Measurements from ENCODE around the gene CEP97.
A peak's percentile ranks its signal among the peaks of the same experiment; 100 is the strongest.

CEP97 gene

GRCh38 chr3:101780661-101781060 lies 56.2 kb downstream of the CEP97 start:
- no peak overlapping the region for H2AFZ ChIP-seq (ENCODE audit: low read length)
- H3K9me3 ChIP-seq (replicated peaks; ENCODE audit: insufficient read depth, low read length), result no peaks in the 10 kb centered on the region
- H3F3A ChIP-seq (ENCODE audit: insufficient read depth, low read length), result peaks cover 62% of the 10 kb centered on the region
- DNase-seq, result peak; percentile 41
- H3K4me1 ChIP-seq (ENCODE audit: low read length), result peaks cover 42% of the 10 kb centered on the region
- H3K36me3 ChIP-seq (replicated peaks; ENCODE audit: insufficient read depth, low read length), result peaks cover 4% of the 10 kb centered on the region
- no peaks in the 10 kb centered on the region for H3K9me2 ChIP-seq (replicated peaks; ENCODE audit: insufficient read depth, low read length)
- peak overlapping the region; percentile 95 for H3K9ac ChIP-seq (ENCODE audit: low read length)
- TF ChIP-seq EZH2 (optimal IDR thresholded peaks at IDR 0.05; ENCODE audit: low read depth, low read length) (no peak), CTCF (IDR thresholded peaks at IDR 0.05; ENCODE audit: low read length) (no peak), EZH2phosphoT487 (IDR thresholded peaks at IDR 0.05; ENCODE audit: low read length) (no peak)
- H3K27ac ChIP-seq (ENCODE audit: low read length), result peak overlapping the region; percentile 91; the same call in 1 of the 2 replicates
- H3K79me2 ChIP-seq (ENCODE audit: low read length), result peaks cover 63% of the 10 kb centered on the region
- H3K4me3 ChIP-seq (ENCODE audit: low read length), result peak overlapping the region; percentile 89
- no peaks in the 10 kb centered on the region for H3K27me3 ChIP-seq (replicated peaks; ENCODE audit: insufficient read depth, low read length)
- H3K4me2 ChIP-seq (ENCODE audit: low read depth, low read length), result peak overlapping the region; percentile 92
- no peaks in the 10 kb centered on the region for H4K20me1 ChIP-seq (ENCODE audit: insufficient read depth, low read length)

GRCh38 chr3:101781166-101781565 lies 56.8 kb downstream of the CEP97 start:
- H3K4me3 ChIP-seq (ENCODE audit: low read length), result peak overlapping the region; percentile 89
- no peaks in the 10 kb centered on the region for H3K27me3 ChIP-seq (replicated peaks; ENCODE audit: insufficient read depth, low read length)
- H3K9me2 ChIP-seq (replicated peaks; ENCODE audit: insufficient read depth, low read length), result no peaks in the 10 kb centered on the region
- no peaks in the 10 kb centered on the region for H4K20me1 ChIP-seq (ENCODE audit: insufficient read depth, low read length)
- no peak for TF ChIP-seq EZH2phosphoT487 (IDR thresholded peaks at IDR 0.05; ENCODE audit: low read length)
- H3K79me2 ChIP-seq (ENCODE audit: low read length), result peaks cover 68% of the 10 kb centered on the region
- peak overlapping the region; percentile 92 for H3K4me2 ChIP-seq (ENCODE audit: low read depth, low read length)
- H2AFZ ChIP-seq (ENCODE audit: low read length), result no peak overlapping the region
- H3K27ac ChIP-seq (ENCODE audit: low read length), result peak overlapping the region; percentile 91; the same call in 1 of the 2 replicates
- peak overlapping the region; percentile 95 for H3K9ac ChIP-seq (ENCODE audit: low read length)
- no peaks in the 10 kb centered on the region for H3K9me3 ChIP-seq (replicated peaks; ENCODE audit: insufficient read depth, low read length)
- peaks cover 62% of the 10 kb centered on the region for H3F3A ChIP-seq (ENCODE audit: insufficient read depth, low read length)
- peaks cover 47% of the 10 kb centered on the region for H3K4me1 ChIP-seq (ENCODE audit: low read length)
- no peak for DNase-seq
- H3K36me3 ChIP-seq (replicated peaks; ENCODE audit: insufficient read depth, low read length), result peaks cover 9% of the 10 kb centered on the region

DNA sequence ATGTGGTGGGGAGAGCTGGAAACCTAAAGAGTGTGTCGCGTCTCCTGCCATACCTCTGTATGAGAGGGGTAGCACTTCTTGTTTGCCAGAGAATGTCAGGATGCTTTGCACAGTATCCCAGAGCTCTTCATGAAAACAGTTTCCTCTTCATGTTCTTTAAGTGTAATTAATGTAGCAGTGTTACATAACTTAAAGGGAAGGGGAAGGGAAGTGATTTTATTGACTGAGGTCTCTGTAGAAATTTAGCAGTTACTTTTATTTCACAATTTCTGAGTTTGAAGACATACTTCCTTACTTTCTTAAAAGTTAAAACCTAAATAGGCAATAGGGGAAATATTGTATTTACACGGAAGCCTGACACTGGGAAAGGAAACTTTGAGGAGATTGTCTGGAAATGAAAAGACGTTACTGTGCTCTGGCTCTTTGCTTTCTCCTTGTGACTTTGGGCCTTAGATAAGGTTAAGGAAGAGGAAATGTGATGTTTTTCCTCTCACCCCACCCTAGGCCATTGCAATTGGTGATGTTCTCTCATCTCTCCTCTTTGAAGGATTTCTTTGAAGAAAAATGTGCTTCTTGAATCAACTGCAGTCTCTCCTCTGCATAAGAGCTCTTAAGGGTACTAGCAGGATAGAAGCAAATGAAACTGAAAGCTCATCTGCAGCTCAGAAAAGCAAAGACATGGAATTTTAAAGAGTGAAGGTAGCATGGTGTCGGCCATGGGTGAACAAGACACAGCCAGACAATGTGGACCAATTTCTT lies 60.6 kb downstream of the CEP97 start:
- H3K4me1 ChIP-seq (ENCODE audit: low read length), result peaks cover 35% of the 10 kb centered on the region
- H3K9ac ChIP-seq (ENCODE audit: low read length), result peak overlapping the region; percentile 8; the same call in 1 of the 2 replicates
- peaks cover 52% of the 10 kb centered on the region for H3F3A ChIP-seq (ENCODE audit: insufficient read depth, low read length)
- peaks cover 27% of the 10 kb centered on the region for H3K36me3 ChIP-seq (replicated peaks; ENCODE audit: insufficient read depth, low read length)
- H3K9me2 ChIP-seq (replicated peaks; ENCODE audit: insufficient read depth, low read length), result no peaks in the 10 kb centered on the region
- H3K27ac ChIP-seq (ENCODE audit: low read length), result peak overlapping the region; percentile 62; the same call in 1 of the 2 replicates
- peaks cover 98% of the 10 kb centered on the region for H3K79me2 ChIP-seq (ENCODE audit: low read length)
- H4K20me1 ChIP-seq (ENCODE audit: insufficient read depth, low read length), result no peaks in the 10 kb centered on the region
- no peak for TF ChIP-seq CTCF (IDR thresholded peaks at IDR 0.05; ENCODE audit: low read length)
- no peak for TF ChIP-seq EZH2 (optimal IDR thresholded peaks at IDR 0.05; ENCODE audit: low read depth, low read length)
- no peak for TF ChIP-seq EZH2phosphoT487 (IDR thresholded peaks at IDR 0.05; ENCODE audit: low read length)
- peak; percentile 70 for DNase-seq
- H3K27me3 ChIP-seq (replicated peaks; ENCODE audit: insufficient read depth, low read length), result no peaks in the 10 kb centered on the region
- peak overlapping the region; percentile 75 for H3K4me2 ChIP-seq (ENCODE audit: low read depth, low read length)
- H3K9me3 ChIP-seq (replicated peaks; ENCODE audit: insufficient read depth, low read length), result no peaks in the 10 kb centered on the region
- H2AFZ ChIP-seq (ENCODE audit: low read length), result no peak overlapping the region
- peak overlapping the region; percentile 39 for H3K4me3 ChIP-seq (ENCODE audit: low read length)

- Histone ChIP-seq H2AFZ (ENCODE audit: low read length) (no peak overlapping the region), H3K79me2 (ENCODE audit: low read length) (peaks cover 84% of the 10 kb centered on the region), H3K9me2 (replicated peaks; ENCODE audit: insufficient read depth, low read length) (no peaks in the 10 kb centered on the region), H3K36me3 (replicated peaks; ENCODE audit: insufficient read depth, low read length) (peaks cover 41% of the 10 kb centered on the region), H3K4me2 (ENCODE audit: low read depth, low read length) (peak overlapping the region; percentile 65; the same call in 1 of the 2 replicates), H3K9me3 (replicated peaks; ENCODE audit: insufficient read depth, low read length) (no peaks in the 10 kb centered on the region), H3K4me3 (ENCODE audit: low read length) (peak overlapping the region; percentile 9; the same call in 1 of the 2 replicates), H4K20me1 (ENCODE audit: insufficient read depth, low read length) (no peaks in the 10 kb centered on the region), H3F3A (ENCODE audit: insufficient read depth, low read length) (peaks cover 50% of the 10 kb centered on the region), H3K4me1 (ENCODE audit: low read length) (peaks cover 51% of the 10 kb centered on the region), H3K27me3 (replicated peaks; ENCODE audit: insufficient read depth, low read length) (no peaks in the 10 kb centered on the region), H3K27ac (ENCODE audit: low read length) (peak overlapping the region; percentile 95), H3K9ac (ENCODE audit: low read length) (peak overlapping the region; percentile 66)
- DNase-seq, result peak; percentile 88
- TF ChIP-seq EZH2phosphoT487 (IDR thresholded peaks at IDR 0.05; ENCODE audit: low read length) (no peak), CTCF (IDR thresholded peaks at IDR 0.05; ENCODE audit: low read length) (no peak), EZH2 (optimal IDR thresholded peaks at IDR 0.05; ENCODE audit: low read depth, low read length) (no peak)
Observed at GRCh38 chr3:101791778-101792177, 67.4 kb downstream of the CEP97 start.
